ENCODE data around the gene HLA-DMA.

DNA sequence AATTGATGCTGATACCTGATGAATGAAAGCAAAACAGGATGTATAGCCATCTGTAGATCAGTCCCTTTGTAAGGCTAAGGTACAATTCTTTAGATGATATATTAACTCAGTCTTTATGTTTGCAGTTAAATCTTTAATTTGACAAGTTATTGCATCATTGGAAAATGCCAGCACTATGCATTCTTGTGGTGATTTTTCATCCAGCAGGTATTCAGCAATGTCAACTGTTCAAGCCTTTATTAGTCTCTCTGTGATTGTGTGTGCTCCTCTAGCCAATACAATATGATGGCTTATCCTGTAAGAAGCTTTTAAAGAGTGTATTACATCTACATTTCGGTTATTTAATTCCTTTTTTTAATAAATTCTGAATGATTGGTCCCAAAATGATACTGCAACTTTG is 46.4 kb downstream of the HLA-DMA start:
- TF ChIP-seq ELF4 (IDR thresholded peaks at IDR 0.05) (no peak), HDGF (IDR thresholded peaks at IDR 0.05; ENCODE audit: borderline replicate concordance) (no peak), FOXM1 (IDR thresholded peaks at IDR 0.05; ENCODE audit: borderline replicate concordance) (no peak), L3MBTL2 (conservative IDR thresholded peaks at IDR 0.05) (no peak), SP1 (IDR thresholded peaks at IDR 0.05) (no peak), BHLHE40 (IDR thresholded peaks at IDR 0.05; ENCODE audit: borderline replicate concordance) (no peak), FOXK2 (IDR thresholded peaks at IDR 0.05) (no peak), SUZ12 (IDR thresholded peaks at IDR 0.05) (no peak), PKNOX1 (IDR thresholded peaks at IDR 0.05) (no peak), LEF1 (IDR thresholded peaks at IDR 0.05; ENCODE audit: borderline replicate concordance) (no peak), TARDBP (IDR thresholded peaks at IDR 0.05) (no peak)
